ELR (cell line): ENCODE measurements around the gene PEX7.
"Not testable (repeated sequence)": the region's sequence is repeated elsewhere in the genome, so short reads cannot be mapped to it uniquely, and the experiment has no call there.

Experiments
- DNase-seq: peaks from one replicate; pipeline ENCODE4 v3.0.0-alpha.2; 2015; ENCODE audit warnings: low read depth

PEX7 gene

GRCh38 chr6:136840276-136841001, 18.0 kb downstream of the PEX7 start:
- DNase-seq = no peak

DNA sequence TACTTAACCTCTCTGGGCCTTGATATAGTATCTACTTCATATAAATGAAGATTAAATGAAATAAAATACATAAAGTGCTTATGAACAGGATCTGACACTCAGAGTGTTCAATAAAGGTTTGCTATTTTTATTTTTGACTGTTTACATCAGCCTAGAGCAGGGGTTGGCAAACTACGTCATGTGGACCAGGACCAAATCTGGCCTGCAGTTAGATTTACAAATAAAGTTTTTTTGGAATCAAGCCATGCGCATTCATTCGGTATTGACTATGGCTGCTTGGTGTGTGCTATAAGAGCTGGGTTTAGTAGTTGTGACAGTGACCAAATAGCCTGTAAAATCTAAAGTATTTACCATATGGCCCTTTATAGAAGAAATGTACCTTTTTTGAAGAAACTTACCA, 20.8 kb downstream of the PEX7 start:
- no peak for DNase-seq

- peak; percentile 72 for DNase-seq
These were observed 23.7 kb downstream of the PEX7 start for GRCh38 chr6:136846046-136846445.

GRCh38 chr6:136846477-136846876, 24.1 kb downstream of the PEX7 start:
- DNase-seq = not testable (repeated sequence)

DNA sequence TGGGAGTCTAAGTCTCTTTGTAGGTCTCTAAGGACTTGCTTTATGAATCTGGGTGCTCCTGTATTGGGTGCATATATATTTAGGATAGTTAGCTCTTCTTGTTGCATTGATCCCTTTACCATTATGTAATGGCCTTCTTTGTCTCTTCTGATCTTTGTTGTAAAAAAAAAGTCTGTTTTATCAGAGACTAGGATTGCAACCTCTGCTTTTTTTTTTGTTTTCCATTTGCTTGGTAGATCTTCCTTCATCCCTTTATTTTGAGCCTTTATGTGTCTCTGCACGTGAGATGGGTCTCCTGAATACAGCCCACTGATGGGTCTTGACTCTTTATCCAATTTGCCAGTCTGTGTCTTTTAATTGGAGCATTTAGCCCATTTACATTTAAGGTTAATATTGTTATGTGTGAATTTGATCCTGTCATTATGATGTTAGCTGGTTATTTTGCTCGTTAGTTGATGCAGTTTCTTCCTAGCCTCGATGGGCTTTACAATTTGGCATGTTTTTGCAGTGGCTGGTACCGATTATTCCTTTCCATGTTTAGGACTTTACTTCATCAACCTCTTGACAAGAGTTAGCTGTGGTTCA, 27.7 kb downstream of the PEX7 start:
- not testable (repeated sequence) for DNase-seq

DNA sequence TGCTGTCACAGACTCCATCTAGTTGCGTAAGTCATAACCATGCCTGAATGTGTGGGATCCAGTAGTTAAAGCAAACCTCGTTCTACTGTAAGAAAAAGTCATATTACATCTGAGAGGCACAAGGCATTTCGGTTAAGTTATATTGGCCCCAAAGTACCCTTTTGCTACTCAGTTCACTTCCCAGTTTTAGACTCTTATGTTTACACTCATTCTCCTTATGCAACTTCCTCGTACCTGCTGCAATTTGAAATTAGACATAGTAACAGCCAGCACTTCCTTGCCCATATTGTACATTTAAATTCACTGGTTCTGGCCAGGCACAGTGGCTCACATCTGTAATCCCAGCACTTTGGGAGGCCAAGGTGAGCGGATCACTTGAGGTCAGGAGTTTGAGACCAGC, 37.0 kb downstream of the PEX7 start:
- no peak for DNase-seq

DNA sequence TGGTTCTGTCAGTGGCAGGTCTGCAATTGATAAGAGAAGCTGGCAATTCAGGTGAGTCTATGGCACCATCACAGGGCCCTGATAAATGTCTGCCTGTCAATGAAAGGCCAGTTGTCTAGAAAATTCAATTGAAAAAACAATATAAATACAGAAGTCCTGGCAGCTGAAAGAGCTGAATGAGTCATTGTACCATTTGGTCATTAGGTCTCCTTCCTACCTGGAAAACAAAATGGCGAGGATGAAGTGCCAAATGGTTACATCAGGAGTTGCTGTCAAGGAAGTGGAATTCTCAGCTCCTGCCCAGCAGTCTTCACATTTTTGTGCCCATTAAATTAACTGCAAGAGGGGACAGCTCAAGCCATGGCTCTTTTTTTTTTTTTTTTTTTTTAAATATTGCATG, 37.7 kb downstream of the PEX7 start:
- DNase-seq = no peak

DNA sequence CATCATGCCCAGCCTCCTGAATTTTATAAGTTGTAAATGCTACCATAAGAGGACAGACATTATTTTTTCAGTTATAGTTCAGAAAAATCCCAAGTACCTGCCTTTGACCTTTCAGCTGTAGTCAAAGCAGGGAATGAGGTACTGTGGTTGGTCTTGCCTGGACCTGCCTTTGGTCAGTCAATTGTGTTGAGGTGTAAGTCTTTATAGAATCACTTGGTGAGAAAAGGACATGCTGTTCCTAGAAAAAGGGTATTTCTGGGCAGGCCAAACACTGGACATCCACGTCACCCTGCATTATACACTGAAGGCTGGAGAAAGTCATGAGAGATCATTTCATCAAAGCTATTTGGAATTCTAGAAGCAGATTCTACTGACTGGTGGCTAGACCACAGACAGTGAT, 40.3 kb downstream of the PEX7 start:
- no peak for DNase-seq

GRCh38 chr6:136863752-136864151, 41.4 kb downstream of the PEX7 start:
- DNase-seq = no peak

DNA sequence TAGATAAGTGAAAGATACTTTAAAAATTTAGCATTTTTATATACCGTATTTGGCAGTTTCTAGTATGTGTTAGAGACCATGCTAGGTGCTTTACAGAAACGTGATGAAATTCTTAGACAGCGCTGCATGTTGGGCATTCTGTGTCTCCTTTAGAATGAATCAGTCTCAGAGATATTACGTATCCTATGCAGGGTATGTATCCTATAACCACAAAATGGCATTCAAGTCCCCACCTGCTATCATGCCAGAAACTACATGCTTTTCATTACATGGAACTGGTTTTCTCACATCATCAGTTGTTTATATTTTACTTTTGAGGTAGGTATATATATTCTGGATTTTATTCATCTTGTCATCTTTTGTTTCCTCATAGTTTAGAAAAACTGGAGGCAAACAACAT, 42.3 kb downstream of the PEX7 start:
- DNase-seq = no peak

DNA sequence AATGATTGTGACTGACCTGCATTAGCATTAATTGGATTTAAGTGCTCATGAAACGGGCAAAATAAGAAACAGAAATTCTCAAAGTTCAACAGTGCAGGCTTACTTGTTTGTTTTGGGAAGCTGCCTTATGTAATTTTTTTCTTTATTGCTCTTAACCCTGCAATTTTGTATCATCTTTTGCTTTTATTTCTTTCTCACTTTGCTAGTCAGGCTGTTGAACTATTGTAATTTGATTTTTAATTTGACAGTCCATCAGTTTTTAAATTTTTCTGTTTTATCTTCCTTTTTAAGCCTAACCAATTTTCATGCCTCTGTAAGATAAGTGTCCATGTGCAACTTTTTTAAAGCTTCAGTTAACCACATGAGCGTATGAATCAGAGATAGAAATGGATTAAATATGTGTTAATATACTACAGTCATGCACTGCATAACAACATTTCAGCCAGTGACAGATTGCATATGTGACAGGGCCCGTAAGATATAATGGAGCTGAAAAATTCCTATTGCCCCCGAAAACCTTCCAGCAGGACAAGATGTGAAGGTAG, 44.6 kb downstream of the PEX7 start:
- peak; percentile 6 for DNase-seq

- DNase-seq = no peak
These were observed 47.1 kb downstream of the PEX7 start for GRCh38 chr6:136869451-136869850.

DNA sequence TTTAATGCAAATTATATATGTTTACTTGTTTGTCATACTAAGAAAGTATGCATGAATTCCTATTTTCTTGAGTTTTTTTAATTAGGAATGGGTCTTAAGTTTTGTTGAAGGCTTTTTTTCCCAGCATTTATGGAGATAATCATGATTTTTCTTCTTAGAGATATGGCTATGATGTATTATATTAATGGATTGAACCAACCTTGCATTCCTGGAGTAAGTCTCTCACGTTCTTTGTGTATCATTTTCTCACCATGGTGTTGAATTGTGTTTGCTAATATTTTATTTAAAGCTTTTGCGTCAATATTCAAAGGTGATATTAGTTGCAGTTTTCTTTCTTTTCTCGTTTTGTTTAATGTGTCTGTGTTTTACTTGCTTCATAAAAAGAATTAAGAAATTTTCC, 51.4 kb downstream of the PEX7 start:
- peak; percentile 17 for DNase-seq

- not testable (repeated sequence) for DNase-seq
These were observed 54.1 kb downstream of the PEX7 start for GRCh38 chr6:136876469-136876868.

GRCh38 chr6:136880748-136881460, 58.5 kb downstream of the PEX7 start:
- no peak for DNase-seq

GRCh38 chr6:136886091-136886490, 63.7 kb downstream of the PEX7 start:
- peak; percentile 51 for DNase-seq

DNA sequence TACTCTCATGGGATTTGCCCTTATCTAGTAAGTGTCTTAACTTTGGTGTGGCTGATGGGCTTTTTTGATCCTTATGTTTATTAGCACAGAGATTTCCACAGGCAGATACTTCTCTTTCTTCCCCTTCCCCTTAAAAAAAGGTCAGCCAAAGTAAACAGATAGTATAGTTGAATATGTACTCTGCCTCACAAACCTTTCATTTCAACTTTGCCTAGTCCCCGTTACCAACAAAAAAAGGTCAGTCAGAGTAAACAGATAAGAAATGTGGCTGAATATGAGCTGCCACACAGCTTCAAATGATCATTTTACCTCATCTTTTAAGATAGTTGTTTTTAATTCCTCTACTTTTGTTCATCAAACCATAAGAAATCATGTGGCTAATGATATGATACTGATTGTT, 65.6 kb downstream of the PEX7 start:
- DNase-seq = no peak

- no peak for DNase-seq
These were observed 67.1 kb downstream of the PEX7 start for GRCh38 chr6:136889271-136890193.

GRCh38 chr6:136890194-136890839, 67.9 kb downstream of the PEX7 start:
- DNase-seq = no peak

DNA sequence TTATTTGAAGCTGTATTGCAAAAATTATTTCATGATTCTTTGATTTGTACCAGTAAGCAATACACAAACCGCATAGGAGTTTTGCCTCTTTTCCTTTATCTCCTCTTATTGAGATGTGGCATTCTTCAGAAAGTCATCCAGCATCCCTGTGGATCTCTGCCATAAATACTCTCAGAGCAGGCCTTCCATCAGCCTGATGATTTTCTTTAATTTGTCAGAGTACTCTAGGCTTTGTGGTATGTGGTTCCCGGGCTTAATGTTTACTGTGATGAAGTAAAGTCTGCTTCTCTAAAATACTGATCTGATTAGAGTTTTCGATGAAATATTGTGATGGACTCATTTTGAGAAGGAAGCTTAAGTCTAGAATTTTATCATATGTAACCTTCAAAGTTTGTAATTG, 68.6 kb downstream of the PEX7 start:
- no peak for DNase-seq

GRCh38 chr6:136893187-136893586, 70.8 kb downstream of the PEX7 start:
- DNase-seq = no peak
